GM18526 (cell line): ENCODE data around the gene RNASEH2B.

Experiments used
- POLR2A ChIP-seq: IDR thresholded peaks from 3 replicates; pipeline ENCODE4 v1.6.1; 2011; ENCODE audit not compliant: insufficient read length; ENCODE audit errors: extremely low read depth

Gene RNASEH2B, protein sequence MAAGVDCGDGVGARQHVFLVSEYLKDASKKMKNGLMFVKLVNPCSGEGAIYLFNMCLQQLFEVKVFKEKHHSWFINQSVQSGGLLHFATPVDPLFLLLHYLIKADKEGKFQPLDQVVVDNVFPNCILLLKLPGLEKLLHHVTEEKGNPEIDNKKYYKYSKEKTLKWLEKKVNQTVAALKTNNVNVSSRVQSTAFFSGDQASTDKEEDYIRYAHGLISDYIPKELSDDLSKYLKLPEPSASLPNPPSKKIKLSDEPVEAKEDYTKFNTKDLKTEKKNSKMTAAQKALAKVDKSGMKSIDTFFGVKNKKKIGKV

DNA sequence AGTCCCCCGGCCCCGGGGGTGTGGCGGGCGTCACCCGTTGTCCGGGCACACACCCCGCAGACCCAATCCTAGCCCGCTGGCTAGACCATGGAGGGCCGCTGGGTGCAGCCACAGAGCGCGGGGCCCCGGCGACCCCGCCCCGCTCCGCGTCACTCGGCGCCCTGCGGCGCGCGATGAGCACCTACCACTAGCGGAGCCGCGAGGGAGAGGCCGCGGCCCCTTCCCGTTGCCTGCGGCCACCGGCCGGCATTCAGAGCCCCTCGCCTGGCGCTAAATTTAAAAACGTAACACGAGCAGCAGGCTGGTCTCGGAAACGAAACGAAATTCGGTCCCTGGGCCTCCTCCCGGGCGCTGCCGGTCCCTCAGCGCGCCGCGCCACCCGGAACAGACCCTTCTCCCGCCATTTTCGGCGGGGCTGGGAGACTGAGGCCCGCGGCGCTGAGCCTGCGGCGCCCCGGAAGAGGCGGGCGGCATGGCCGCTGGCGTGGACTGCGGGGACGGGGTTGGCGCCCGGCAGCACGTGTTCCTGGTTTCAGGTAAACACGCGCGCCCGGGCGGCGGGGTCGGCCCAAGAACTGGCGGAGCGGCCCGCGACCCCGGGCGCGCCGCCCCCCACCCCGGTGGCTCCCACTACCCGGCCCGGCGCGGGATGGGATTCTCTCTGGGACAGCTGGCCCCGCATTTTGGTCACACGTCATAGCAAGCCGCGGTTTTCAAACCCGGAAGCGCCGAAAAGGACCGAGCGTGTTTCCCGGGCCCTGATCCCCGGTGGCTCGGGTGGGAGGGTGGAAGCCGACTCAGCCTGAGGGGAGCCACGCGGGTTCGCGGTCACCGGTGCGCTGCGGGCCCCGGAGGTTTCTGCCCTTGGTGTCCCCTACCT, at the start of gene RNASEH2B:
TSS of gene RNASEH2B (plus strand) at position 187 of the 880 bp plus-strand sequence. CDS start at position 473, 286 bp downstream.
- peak; percentile 65 for TF ChIP-seq POLR2A

DNA sequence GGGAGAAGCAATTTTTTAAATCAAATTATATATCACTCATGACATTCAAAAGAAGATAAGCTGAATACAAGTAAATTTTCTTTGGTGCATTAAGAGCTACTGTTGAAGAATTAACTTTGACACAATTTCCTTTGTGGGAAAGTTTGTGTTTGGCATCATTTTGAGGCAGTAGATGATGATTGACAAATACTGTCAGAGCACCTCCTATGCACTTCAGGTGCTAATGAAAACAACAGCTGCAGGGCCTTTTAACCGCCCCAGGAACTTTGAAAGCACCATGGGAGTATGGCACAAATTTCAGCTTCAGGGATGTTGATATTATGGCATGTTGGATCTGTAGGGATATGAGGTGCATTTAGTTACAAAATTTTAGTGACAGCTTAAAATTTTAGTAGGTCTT, 45.1 kb upstream of the RNASEH2B start:
- TF ChIP-seq POLR2A, result no peak

DNA sequence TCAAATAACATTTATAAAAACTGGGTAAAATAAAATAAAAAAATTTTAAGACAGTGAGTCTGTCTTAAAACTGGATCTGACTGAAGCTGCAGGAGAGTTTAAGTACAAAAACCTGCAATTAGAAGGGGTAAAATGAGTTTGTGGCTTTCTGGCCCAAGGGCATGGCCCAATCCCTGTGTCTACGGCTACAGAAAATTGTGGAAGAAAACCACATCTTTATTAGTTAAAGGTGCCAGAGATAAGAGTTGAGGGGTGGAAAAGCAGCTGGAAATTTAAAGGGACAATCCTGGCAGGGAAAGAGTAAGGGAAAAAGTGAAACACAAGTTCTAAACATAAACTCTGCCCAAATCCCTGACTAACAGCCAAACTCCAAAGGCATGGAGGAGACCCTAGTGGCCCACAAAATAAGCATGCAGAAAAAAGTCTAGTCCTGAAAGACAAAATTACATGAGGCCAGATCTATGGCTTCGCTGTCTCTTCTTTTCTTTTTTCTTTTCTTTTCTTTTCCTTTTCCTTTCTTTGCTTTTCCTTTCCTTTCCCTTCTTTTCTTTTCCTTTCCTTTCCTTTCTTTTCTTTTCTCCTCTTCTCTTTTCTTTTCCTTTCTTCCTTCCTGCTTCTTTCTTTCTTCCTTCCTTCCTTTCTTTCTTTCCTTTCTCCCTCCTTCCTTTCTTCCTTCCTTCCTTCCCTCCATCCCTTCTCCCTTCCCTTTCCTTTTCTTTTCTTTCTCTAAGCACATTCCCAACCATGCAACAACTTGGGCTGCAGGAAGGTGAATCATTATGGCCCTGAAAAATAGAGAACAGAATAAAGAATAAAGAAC, 42.6 kb upstream of the RNASEH2B start:
- no peak for TF ChIP-seq POLR2A

DNA sequence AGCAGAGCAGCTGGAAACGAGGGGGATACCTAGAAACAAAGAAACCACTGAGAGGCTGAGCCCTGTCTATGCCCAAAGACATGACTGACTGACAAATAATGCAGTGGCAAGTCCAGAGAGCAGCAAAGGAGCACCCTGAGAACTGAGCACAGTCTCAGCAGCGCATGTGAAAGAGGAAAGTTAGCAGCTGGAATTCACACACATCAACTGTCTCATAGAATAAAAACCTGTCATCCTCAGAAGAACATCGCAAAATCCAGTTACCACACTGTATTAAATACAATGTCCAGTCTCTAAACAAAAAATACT, 42.0 kb upstream of the RNASEH2B start:
- no peak for TF ChIP-seq POLR2A

DNA sequence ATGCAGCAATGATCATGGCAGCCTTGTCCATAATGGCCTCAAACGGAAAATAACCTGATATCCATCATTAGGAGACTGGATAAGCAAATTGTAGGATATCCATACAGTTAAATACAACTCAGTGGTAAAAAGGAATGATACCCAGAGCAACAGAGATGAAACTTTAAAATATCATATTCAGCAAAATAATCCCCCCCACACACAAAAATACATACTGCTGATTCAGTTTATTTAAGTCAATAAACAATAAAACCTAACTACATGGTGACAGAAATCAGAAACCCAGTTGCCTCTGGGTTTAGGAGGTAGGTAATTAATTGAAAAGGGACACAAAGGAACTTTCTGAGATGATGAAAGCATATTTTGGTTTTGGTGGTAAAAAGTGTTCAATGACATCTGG, 38.2 kb upstream of the RNASEH2B start:
- TF ChIP-seq POLR2A, result no peak

DNA sequence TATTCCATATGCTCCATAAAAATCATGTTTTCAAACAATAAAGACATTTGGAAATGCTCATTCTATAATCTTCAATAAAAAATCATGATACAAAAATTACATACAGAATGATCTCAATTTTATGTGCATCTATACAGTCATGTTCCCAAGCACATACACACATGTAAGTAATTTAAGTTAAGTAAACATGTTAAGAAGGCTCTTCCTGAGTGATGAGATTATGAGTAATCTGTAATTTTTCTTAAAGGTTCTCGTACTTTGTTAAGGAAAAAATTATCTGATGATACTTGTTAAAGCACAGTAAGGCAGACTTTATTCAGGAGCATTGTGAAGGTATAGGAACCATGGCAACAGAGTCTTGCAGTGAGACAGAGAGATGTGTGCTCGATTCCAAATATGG, 36.1 kb upstream of the RNASEH2B start:
- TF ChIP-seq POLR2A, result no peak

DNA sequence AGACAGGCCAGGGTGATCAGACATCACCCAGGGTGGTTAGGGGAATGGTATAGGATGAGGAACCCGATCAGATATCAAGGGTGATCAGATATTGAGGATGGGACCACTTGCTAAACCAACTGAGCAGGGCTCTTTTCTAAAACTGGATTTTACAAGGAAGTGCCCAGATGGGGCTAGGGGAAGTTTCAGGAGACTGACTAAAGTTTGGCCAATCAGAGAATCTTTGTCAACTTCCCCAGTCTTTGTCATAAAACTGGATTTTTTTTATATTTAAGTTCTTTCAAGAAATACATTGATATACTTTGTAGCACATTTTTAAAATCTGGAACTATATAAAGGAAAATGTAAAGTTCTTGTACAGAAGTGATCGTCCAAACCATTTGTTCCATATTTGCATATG, 35.6 kb upstream of the RNASEH2B start:
- no peak for TF ChIP-seq POLR2A

DNA sequence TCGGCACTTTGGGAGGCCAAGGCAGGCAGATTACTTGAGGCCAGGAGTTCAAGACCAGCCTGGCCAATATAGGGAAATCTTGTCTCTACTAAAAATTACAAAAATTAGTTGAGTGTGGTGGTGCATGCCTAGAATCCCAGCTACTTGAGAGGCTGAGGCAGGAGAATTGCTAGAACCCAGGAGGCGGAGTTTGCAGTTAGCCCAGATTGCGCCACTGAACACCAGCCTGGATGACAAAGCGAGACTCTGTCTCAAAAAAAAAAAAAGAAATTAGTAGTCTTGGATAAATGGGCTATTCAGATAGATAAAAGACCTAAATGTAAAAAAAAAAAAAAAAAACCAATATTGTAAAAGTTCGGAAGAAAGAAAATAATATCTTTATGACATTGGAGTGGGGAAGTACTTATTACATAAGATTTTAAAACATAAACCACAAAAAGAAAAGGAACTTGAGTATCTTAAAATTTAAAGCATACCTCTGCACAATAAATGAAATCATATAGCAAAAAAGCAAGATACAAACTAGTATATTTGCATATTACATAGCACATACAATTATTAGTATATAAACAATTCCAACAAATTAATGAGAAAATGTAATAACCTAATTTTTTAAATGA, 26.7 kb upstream of the RNASEH2B start:
- no peak for TF ChIP-seq POLR2A

DNA sequence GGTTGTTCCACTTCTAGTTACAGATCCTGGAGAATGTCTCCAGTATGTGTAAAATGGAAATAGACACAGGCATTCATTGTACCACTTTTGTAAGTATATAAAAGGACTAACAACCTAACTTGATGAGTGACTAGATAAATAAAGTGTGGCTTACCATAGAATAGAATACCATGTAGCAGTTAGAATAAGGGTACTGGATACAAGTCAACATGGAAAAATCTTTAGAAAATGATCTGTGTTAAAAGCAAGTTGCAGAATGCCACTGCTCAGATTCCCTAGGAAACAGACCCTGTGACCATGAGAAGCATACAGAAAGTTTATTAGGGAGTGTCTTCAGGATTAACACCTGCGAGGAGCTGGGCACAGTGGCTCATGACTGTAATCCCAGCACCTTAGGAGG, 25.9 kb upstream of the RNASEH2B start:
- TF ChIP-seq POLR2A, result no peak

DNA sequence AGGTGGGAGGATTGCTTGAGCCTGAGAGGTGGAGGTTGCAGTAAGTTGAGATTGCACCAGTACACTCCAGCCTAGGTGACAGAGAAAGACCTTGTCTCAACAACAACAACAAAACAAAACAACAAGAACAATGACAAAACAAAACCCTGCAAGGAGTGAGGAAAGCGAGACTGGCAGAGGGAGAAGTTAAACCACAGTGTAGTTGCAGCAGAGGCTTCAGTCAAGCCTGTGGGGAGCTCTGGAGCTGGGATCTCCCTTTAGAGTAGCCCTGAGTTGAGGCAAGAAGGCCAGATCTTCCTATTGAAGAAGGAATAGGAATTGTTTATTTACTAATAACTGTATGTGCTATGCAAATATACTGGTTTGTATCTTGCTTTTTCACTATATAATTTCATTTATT, 25.3 kb upstream of the RNASEH2B start:
- TF ChIP-seq POLR2A, result no peak

DNA sequence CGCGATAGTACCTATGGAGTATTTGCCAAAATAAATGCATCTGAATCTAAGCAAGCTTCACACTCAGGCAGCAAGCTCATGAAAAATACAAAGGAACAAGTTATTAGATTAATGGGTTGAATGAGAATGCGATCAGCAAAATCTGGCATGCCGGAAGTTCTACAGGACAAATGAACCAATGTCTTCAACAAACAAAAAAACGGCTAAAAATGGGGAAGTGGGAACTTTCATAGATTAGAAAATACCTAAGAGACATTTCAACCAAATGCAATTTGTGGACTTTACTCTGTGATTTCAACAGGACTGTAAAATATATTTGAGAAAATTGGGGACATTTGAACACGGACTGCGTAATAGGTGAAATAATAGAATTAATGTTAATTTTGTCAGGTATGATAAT, 22.4 kb upstream of the RNASEH2B start:
- TF ChIP-seq POLR2A, result no peak

DNA sequence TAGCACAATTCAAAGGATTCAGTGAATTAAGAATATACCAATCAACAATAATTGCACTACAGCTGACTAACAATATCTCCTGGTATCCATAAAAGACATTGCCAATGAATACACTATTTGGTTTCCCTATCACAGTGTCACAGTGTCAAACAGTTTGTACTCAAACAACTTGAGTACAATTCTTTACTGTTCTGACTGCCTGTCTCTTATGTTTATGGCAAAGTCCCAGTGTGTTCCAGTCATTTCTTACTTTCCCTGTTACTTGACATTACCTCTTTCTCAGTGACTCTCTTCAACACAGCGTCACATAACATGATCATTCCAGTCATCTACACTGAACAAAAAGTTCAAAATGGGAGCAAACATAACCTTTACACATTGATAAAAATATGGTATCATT, 21.2 kb upstream of the RNASEH2B start:
- TF ChIP-seq POLR2A, result no peak

DNA sequence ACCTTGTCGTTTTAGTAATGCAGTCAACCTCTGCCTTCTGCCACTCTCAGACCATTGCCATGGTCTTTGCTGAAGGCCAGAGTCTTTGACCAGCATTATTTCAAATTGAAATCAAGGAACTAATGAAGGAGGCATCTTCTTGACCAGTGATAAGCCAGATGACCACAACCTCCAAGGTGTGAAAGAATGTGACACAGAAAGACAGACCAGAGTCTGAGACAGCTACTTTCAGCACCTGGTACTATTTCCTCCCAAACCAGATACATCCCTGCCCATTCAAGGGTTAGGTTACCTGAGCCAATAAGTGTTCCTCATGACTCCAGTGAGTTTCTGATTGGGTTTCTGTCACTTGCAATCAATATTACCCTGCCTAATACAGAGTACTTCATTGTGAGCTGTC, 20.3 kb upstream of the RNASEH2B start:
- no peak for TF ChIP-seq POLR2A

DNA sequence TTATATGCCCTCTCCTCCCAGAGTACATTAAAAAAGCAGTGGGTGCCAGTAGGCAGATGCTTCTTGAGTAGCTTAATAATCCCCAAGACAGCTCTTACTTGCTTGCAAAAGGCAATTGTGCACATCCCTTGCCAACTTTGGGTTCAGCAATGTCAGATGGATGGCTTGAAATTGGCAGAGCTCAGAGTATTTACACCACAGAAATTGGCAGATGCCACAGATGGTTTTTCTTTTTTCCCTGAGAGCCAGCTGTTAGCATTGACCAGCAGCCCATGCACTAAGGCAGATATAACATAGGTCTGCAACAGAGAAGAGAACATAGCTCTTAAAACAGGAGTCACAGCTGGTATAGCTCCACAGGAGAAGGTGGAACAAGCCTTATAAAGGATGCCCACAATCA, 18.4 kb upstream of the RNASEH2B start:
- no peak for TF ChIP-seq POLR2A

DNA sequence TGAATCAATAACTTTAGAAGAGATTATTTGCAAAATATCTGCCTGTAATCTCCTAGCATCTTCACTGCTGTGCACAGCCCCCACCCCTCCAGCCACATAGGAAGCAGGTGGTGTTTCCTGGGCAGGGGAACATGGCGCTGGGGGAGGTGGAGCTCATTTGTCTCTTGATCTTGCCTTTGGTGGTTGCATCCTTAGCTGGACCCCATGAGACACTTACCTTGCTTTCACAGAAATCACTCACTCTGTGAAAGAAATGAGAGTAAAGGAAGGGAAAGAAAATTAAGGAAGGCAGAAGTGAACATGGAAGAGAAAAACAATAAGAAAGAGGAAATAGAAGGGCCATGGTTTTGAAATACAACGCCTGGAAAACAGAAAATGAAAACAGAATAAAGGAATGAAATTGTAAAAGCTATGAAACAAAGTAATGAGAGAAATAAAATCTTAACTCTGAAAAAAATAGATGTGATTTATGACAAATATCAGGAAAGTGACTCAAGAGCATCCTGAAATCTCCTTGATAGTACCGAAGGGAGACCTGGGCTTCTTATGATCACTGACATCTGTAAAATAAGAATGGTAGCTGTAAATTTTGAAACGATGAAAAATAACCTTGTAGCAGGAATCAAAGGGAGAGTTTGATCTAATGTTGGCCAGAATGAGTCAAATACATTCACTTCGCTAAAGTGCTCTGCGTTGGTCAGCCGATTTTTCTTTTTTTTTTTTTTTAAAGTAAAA, 17.2 kb upstream of the RNASEH2B start:
- peak; percentile 44 for TF ChIP-seq POLR2A
